Loucy (cell line): ENCODE data around the gene GDPD1.

Experiments used
- CTCF ChIP-seq: fragments of 200-600 bp; sonication (generic); conservative IDR thresholded peaks from 2 replicates; pipeline ENCODE4 v1.5.1; 2014; ENCODE audit warnings: mild to moderate bottlenecking, antibody characterized with exemption, low read length
- EZH2phosphoT487 ChIP-seq: fragments of 200-600 bp; IDR thresholded peaks from 2 replicates; pipeline ENCODE4 v1.6.1; 2018; ENCODE audit warnings: antibody characterized with exemption, mild to moderate bottlenecking, moderate library complexity, borderline replicate concordance

GRCh38 chr17:59221159-59221847 lies 992 bp downstream of the GDPD1 start:
- TF ChIP-seq CTCF, result no peak
- no peak for TF ChIP-seq EZH2phosphoT487
